Measurements from ENCODE around the gene ARHGEF2. TPM values are rescaled to one million over a fixed set of nuclear protein-coding genes. Genes with fewer than 3 reads are reported as not detected.

The ARHGEF2 gene
- polyA plus RNA-seq, 2 of the 4 experiments (the other 2 are of a cell fraction) = 21.3 to 67.4 TPM

DNA sequence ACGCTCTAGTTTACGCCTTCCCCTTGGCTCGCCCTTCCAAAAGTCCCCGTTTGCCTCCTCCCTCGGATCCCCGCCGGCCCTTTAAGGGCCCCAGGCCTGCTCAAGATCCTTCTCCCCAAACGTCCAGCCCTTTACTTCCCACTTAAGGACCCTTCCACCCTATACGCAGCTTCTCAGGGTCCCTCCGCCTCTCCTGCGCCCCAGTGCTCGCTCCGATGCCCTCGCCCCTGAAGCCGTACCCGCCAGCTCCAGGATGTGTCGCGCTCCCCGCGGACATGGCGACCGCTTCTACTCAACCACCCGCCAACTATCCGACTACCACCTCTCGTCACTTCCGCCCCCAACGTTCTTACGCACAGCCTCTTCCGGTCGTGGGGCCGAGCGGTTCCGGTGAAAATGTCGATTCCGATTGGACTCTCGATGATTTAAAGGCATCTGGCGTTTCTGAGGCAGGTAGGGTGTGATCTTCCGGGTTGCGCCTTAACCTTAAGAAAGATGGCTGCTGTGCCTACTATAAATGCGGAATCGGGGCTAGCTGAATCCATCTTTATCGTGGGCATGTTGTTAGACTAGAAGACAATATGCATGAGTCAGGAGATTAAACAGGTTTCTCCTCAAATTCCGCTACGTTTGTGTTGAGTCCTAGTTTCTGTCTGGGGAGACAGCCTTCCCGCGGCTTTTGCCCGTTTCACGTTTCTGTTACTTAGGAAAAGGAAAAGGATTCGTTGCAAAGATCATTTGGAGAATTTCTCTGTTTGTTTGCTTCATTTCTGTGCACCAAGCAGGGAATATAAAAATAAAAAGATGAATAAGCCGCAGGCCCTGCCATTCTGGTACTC lies 44.0 kb downstream of the ARHGEF2 start, which contains the start of gene KHDC4:
Gene KHDC4 (minus strand): TSS at position 317 of the 839 bp plus-strand sequence. CDS start 40 bp downstream, at position 277.
- peak; percentile 94 to 97 for ATAC-seq
- Histone ChIP-seq H3K4me1 (peaks cover 42% of the 10 kb centered on the region), H3K4me2 (peak within 1 kb of the TSS; percentile 88), H3K4me3 (peak within 1 kb of the TSS; percentile 81), H3K9me3 (no peaks in the 10 kb centered on the region), H3K27ac (peak within 1 kb of the TSS; percentile 91 to 94)
- peak; percentile 54; the same call in 1 of the 2 replicates for TF ChIP-seq KDM5A (IDR thresholded peaks at IDR 0.05)
- TF ChIP-seq RARB (CRISPR knock-in tag; IDR thresholded peaks at IDR 0.05) = peak; percentile 18; the same call in 1 of the 2 replicates
- 0 out of 2 replicates have a peak, but pooled peaks have one; percentile 19 for TF ChIP-seq TFCP2L1 (CRISPR knock-in tag; IDR thresholded peaks at IDR 0.05)
- TF ChIP-seq, protein P1, sequence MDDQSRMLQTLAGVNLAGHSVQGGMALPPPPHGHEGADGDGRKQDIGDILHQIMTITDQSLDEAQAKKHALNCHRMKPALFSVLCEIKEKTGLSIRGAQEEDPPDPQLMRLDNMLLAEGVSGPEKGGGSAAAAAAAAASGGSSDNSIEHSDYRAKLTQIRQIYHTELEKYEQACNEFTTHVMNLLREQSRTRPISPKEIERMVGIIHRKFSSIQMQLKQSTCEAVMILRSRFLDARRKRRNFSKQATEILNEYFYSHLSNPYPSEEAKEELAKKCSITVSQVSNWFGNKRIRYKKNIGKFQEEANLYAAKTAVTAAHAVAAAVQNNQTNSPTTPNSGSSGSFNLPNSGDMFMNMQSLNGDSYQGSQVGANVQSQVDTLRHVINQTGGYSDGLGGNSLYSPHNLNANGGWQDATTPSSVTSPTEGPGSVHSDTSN (IDR thresholded peaks at IDR 0.05) = peak; percentile 74; the same call in 1 of the 2 replicates
- TF ChIP-seq, protein P2, sequence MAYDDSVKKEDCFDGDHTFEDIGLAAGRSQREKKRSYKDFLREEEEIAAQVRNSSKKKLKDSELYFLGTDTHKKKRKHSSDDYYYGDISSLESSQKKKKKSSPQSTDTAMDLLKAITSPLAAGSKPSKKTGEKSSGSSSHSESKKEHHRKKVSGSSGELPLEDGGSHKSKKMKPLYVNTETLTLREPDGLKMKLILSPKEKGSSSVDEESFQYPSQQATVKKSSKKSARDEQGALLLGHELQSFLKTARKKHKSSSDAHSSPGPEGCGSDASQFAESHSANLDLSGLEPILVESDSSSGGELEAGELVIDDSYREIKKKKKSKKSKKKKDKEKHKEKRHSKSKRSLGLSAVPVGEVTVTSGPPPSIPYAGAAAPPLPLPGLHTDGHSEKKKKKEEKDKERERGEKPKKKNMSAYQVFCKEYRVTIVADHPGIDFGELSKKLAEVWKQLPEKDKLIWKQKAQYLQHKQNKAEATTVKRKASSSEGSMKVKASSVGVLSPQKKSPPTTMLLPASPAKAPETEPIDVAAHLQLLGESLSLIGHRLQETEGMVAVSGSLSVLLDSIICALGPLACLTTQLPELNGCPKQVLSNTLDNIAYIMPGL (CRISPR knock-in tag; IDR thresholded peaks at IDR 0.05; ENCODE audit: borderline replicate concordance) = no peak
- TF ChIP-seq JUN (IDR thresholded peaks at IDR 0.05) = peak; percentile 80 to 89; a peak in 4 of 5 replicates
- no peak for TF ChIP-seq TP53 (CRISPR knock-in tag; IDR thresholded peaks at IDR 0.05)
- peak; percentile 94 for TF ChIP-seq POLR2A (IDR thresholded peaks at IDR 0.05; ENCODE audit: low read length)
- TF ChIP-seq EHF (CRISPR knock-in tag; IDR thresholded peaks at IDR 0.05) = no peak
- TF ChIP-seq, protein P3, sequence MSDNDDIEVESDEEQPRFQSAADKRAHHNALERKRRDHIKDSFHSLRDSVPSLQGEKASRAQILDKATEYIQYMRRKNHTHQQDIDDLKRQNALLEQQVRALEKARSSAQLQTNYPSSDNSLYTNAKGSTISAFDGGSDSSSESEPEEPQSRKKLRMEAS (IDR thresholded peaks at IDR 0.05) = peak; percentile 89
- no peak for TF ChIP-seq ZFP36 (IDR thresholded peaks at IDR 0.05; ENCODE audit: borderline replicate concordance, partially characterized antibody)
- no peak for TF ChIP-seq SREBF2 (IDR thresholded peaks at IDR 0.05)
- 0 out of 2 replicates have a peak, but pooled peaks have one; percentile 30 for TF ChIP-seq HOXA7 (CRISPR knock-in tag; IDR thresholded peaks at IDR 0.05)
- TF ChIP-seq, protein P4, sequence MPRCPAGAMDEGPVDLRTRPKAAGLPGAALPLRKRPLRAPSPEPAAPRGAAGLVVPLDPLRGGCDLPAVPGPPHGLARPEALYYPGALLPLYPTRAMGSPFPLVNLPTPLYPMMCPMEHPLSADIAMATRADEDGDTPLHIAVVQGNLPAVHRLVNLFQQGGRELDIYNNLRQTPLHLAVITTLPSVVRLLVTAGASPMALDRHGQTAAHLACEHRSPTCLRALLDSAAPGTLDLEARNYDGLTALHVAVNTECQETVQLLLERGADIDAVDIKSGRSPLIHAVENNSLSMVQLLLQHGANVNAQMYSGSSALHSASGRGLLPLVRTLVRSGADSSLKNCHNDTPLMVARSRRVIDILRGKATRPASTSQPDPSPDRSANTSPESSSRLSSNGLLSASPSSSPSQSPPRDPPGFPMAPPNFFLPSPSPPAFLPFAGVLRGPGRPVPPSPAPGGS (IDR thresholded peaks at IDR 0.05) = peak; percentile 76
- TF ChIP-seq FOSL2 (IDR thresholded peaks at IDR 0.05) = no peak
- 0 out of 2 replicates have a peak, but pooled peaks have one; percentile 5 for TF ChIP-seq FOSL2 (CRISPR knock-in tag; IDR thresholded peaks at IDR 0.05)
- TF ChIP-seq PHF8 (IDR thresholded peaks at IDR 0.05; ENCODE audit: borderline replicate concordance, low read depth) = peak; percentile 87
- TF ChIP-seq MAFK (IDR thresholded peaks at IDR 0.05; ENCODE audit: partially characterized antibody) = peak; percentile 78
- peak; percentile 73; the same call in 1 of the 2 replicates for TF ChIP-seq POLR2AphosphoS2 (conservative IDR thresholded peaks at IDR 0.05; ENCODE audit: low read length)
- no peak for TF ChIP-seq EHMT2 (IDR thresholded peaks at IDR 0.05; ENCODE audit: low read depth)
- 1% methylated on average over 49 of the region's 50 CpGs for WGBS (ENCODE audit: missing lambda C conversion rate)
- ChIA-PET POLR2A (interaction anchor here (0.6 to 1.9 kb wide), 19 partner anchors 9 to 325 kb away, joined by 3 to 10 read pairs (median 4); partner anchors contain the start of genes ARHGEF2, PMF1 and SYT11), CTCF (interaction anchor here (0.5 to 3.4 kb wide), 9 partner anchors 13 to 132 kb away, joined by 3 to 21 read pairs (median 4); no protein-coding TSS in a partner anchor)
- peak; percentile 97 to 99 for DNase-seq (ENCODE audit: low read depth in 1 of 2, low spot score in 1 of 2)
- peak; percentile 96 for FAIRE-seq

DNA sequence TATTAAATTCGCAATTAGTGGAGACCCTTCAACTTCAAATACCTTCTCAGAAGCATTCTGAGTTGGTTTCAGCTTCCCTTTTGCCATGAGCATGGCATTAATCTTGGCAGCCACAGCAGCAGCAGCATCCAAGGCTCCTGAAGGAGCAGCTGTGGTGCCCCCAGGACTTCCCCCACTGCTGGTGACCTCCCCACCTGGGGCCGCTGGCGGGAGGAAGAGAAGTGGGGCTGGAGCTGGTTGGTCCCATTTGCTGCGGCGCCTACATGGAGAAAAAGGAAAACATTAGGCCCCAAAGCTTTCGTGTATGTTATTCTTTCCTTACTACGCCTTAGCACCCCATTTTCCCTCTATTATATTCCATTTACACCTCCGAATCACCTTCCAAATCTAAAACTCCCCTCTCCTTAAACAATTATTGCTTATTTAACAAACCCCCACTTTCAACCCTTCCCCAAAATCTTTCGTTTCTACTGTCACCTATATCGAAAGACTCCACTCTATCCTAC lies 44.7 kb downstream of the ARHGEF2 start:
- peak overlapping the region; percentile 81 for H3K4me3 ChIP-seq
- CTCF ChIA-PET = interaction anchor here (0.5 to 3.4 kb wide), 6 partner anchors 13 to 132 kb away, joined by 3 to 21 read pairs (median 6); partner anchors contain the start of gene ARHGEF2
- no peak for FAIRE-seq
- H3K9me3 ChIP-seq = no peaks in the 10 kb centered on the region
- POLR2A ChIA-PET = interaction anchor here (0.6 to 1.9 kb wide), 12 partner anchors 10 to 279 kb away, joined by 3 to 10 read pairs (median 4); partner anchors contain the start of genes PMF1 and SYT11
- peak overlapping the region; percentile 91 to 94 for H3K27ac ChIP-seq
- H3K4me2 ChIP-seq = peak overlapping the region; percentile 88
- 1% methylated on average over 10 of the region's 10 CpGs for WGBS (ENCODE audit: missing lambda C conversion rate)
- peak in 1 of 2 experiments; percentile 8; a peak in 1 of 6 replicates for ATAC-seq
- no peak for TF ChIP-seq HOXA7 (CRISPR knock-in tag; IDR thresholded peaks at IDR 0.05)
- TF ChIP-seq, protein P3 (IDR thresholded peaks at IDR 0.05) = no peak
- TF ChIP-seq NFE2L2 (conservative IDR thresholded peaks at IDR 0.05; ENCODE audit: low read length) = no peak
- no peak for TF ChIP-seq EP300 (IDR thresholded peaks at IDR 0.05)
- TF ChIP-seq ZFP36 (IDR thresholded peaks at IDR 0.05; ENCODE audit: borderline replicate concordance, partially characterized antibody) = no peak
- no peak for TF ChIP-seq CHD4 (IDR thresholded peaks at IDR 0.05; ENCODE audit: borderline replicate concordance)
- no peak for TF ChIP-seq FOSL2 (IDR thresholded peaks at IDR 0.05)
- TF ChIP-seq FOSL2 (CRISPR knock-in tag; IDR thresholded peaks at IDR 0.05) = no peak
- no peak for TF ChIP-seq RAD21 (conservative IDR thresholded peaks at IDR 0.05 in 1 of 2, IDR thresholded peaks at IDR 0.05 in 1 of 2)
- TF ChIP-seq MAFK (IDR thresholded peaks at IDR 0.05; ENCODE audit: partially characterized antibody) = no peak
- TF ChIP-seq FOSB (CRISPR knock-in tag; IDR thresholded peaks at IDR 0.05) = no peak
- TF ChIP-seq ZC3H11A (IDR thresholded peaks at IDR 0.05) = no peak
- TF ChIP-seq KDM1A (IDR thresholded peaks at IDR 0.05; ENCODE audit: low read depth) = no peak
- no peak for TF ChIP-seq KDM5A (IDR thresholded peaks at IDR 0.05)
- no peak for TF ChIP-seq CBX8 (IDR thresholded peaks at IDR 0.05)
- TF ChIP-seq, protein P4 (IDR thresholded peaks at IDR 0.05) = no peak
- no peak for TF ChIP-seq POLR2A (IDR thresholded peaks at IDR 0.05; ENCODE audit: low read length)
- no peak for TF ChIP-seq BHLHE40 (IDR thresholded peaks at IDR 0.05; ENCODE audit: low read depth, low read length)
- no peak for DNase-seq (ENCODE audit: low read depth in 1 of 2, low spot score in 1 of 2)
- H3K4me1 ChIP-seq = peaks cover 43% of the 10 kb centered on the region
